GM18951 (cell line): Measurements from ENCODE around the gene ASB4.
"Not testable (repeated sequence)": the region's sequence is repeated elsewhere in the genome, so short reads cannot be mapped to it uniquely, and the experiment has no call there.

Experiments
- POLR2A ChIP-seq: IDR thresholded peaks from 4 replicates; pipeline ENCODE4 v1.6.1; 2011; ENCODE audit warnings: mild to moderate bottlenecking; ENCODE audit not compliant: insufficient read length, insufficient read depth; ENCODE audit errors: extremely low read depth
- in situ Hi-C: fragments of 300-500 bp; cut with MboI; formaldehyde crosslinking; loops from one replicate; pipeline ENCODE4 v1.12.0; 2022; ENCODE audit warnings: low sequenced_read_pairs, mixed read lengths, inconsistent platforms; ENCODE audit not compliant: unreplicated experiment

ASB4 gene, protein sequence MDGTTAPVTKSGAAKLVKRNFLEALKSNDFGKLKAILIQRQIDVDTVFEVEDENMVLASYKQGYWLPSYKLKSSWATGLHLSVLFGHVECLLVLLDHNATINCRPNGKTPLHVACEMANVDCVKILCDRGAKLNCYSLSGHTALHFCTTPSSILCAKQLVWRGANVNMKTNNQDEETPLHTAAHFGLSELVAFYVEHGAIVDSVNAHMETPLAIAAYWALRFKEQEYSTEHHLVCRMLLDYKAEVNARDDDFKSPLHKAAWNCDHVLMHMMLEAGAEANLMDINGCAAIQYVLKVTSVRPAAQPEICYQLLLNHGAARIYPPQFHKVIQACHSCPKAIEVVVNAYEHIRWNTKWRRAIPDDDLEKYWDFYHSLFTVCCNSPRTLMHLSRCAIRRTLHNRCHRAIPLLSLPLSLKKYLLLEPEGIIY

DNA sequence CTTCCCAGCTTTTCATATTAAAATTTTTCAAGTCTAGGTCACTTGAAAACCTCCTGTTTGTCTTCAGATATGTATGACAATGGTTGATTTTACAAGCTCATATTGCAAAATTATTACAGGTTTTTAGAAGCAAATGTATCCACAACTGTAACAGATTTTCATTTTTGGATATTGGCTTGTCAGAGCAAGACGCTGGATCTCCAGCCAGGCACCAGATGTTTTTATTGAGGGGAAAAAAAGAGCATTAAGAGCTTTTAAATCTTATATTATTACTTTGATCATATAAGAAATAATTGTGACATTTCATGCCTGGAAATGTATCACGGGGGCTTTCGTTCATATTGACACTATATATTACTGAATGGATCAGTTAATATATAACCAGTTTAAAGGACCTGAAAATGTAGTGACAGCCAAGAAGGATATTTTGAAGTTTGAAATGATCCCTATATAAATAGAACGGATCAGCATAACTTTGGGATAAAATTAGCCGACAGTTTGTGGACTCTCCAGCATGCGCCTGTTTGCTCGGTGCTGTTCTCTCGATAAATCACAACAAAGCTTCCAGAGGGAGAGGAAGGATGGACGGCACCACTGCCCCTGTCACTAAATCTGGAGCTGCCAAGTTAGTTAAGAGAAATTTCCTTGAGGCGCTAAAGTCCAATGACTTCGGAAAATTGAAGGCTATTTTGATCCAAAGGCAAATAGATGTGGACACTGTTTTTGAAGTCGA, at the start of gene ASB4:
Gene ASB4, plus strand, starts transcription at position 553 of the 733 bp plus-strand sequence. Its CDS starts 29 bp downstream, at position 582.
- in situ Hi-C loops = no loop called here
- no peak for TF ChIP-seq POLR2A

DNA sequence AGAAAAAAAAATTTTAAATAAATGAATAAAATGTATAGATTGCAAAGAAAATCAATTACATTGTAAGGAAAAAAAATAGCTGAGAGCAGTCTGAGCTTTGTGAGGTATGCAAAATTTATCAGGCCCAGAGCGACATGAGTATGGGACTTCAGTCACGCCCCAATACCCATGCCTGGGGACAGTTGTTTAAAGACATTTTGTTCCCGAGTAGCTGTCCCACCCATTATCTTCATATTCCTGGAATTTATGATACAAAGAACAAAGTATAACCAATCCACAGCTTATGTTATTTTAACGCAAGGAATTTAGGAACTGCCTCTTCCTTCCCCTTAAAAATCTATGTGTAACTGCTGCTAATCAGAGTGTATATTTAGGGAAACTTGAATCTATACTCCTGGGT, 49.3 kb upstream of the ASB4 start:
- in situ Hi-C loops = no loop called here
- TF ChIP-seq POLR2A = no peak

- in situ Hi-C loops = no loop called here
- no peak for TF ChIP-seq POLR2A
Observed at GRCh38 chr7:95440394-95441038, 45.2 kb upstream of the ASB4 start.

GRCh38 chr7:95441042-95441823, 44.5 kb upstream of the ASB4 start:
- in situ Hi-C loops = no loop called here
- no peak for TF ChIP-seq POLR2A

- TF ChIP-seq POLR2A = no peak
- in situ Hi-C loops = no loop called here
Observed at GRCh38 chr7:95444796-95445195, 40.9 kb upstream of the ASB4 start.

DNA sequence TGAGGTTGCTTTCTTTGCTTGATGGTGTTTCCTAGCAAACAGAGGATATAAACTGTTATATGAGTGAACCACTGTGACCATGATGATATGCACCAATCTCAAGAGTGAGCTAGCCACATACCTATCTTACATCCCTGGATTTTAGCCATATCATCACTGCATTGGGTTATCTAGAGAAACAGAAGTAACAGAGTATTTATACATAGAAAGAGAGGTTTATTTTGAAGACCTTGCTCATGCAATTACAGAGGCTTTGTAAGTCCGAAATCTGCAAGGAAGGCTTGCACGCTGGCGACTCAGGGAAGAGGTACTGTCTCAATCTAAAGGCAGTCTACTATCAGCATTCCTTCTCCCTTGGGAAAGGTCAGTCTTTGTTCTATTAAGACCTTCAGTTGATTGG, 39.1 kb upstream of the ASB4 start:
- in situ Hi-C loops = no loop called here
- TF ChIP-seq POLR2A = no peak

DNA sequence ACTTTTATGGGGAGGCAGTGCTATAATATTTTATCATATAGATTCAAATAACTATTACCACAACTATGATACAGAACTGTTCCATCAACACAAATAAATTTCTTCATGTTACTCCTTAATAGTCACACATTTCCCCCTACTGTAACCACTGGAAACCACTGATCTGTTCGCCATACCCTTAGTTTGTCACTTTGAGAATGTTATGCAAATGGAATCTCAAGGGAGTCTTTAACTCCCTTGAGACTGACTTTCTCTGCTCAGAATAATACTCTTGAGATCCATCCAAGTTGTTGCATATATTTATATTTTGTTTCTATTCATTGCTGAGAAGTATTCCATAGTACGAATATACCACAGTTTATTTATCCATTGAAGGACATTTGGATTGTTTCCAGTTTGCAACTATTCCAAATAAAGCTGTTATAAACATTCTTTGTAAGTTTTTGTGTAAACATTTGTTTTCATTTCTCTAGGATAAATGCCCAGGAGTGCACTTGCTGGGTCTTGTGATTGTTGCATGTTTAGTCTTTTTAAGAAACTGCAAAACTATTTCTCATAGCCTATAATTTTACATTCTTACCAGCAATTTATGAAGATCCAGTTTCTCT, 31.2 kb upstream of the ASB4 start:
- TF ChIP-seq POLR2A = no peak
- in situ Hi-C loops = no loop called here

DNA sequence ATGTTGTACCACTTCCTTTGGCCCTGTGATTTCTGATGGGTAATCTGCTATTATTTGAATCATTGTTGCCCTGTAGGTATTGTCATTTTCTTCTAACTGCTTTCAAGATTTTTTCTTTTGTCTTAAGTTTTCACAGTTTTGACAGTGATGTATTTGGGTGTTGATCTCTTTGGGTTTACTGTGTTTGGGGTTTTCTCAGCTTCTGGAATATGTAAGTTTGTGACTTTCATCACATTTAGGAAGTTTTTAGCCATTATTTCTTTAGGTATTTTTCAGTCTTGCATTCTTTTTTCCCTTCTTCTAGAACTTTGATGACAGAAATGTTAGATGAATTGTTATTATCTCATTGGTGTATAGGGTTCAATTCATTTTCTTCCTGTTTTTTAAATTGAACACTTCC, 27.8 kb upstream of the ASB4 start:
- in situ Hi-C loops = no loop called here
- no peak for TF ChIP-seq POLR2A

DNA sequence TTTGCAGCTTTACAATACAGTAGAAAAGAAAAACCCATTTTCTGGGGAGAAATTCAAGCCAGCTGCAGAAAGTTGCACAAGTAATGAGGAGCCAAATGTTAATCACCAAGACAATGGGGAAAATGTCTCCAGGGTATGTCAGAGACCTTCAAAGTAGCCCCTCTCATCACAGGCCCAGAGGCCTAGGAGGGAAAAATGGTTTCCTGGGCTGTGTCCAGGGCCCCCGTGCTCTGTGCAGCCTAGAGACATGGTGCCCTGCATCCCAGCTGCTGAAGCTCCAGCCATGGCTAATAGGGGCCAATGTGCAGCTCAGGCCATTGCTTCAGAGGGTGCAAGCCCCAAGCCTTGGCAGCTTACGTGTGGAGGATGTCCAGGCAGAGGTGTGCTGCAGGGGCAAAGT, 25.1 kb upstream of the ASB4 start:
- in situ Hi-C loops = not testable (repeated sequence)

DNA sequence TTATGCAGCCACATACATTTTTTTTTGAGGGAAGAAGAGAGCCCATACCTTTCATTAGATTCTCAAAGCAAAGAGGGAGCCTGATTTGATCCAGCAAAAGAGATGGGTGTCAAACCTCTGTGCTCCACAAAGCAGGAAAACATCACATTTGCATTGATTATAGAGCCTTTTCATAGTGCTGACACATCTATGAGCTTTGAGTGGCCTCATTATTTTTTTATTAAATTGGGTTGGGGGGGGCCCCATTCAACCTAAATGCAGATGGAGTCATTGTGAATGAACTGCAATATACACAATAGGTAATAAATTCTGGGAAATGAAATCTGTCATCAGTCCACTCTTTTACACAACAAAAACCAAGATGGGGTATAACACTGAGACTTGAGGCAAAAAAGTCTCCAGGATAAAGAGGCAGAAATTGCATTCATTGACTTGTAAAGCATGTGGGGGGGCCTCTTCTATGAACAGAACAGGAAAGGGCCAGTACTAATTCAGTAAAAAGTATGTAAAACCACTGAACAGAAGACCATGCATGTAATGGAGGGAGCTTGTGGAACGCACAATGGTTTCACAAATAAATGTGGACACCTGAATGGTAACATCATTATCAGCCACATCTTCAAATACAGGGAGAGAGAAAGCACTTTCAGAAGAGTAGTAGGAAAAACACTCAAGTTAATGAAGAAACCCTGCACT, 17.7 kb upstream of the ASB4 start:
- in situ Hi-C loops = no loop called here
- TF ChIP-seq POLR2A = no peak

DNA sequence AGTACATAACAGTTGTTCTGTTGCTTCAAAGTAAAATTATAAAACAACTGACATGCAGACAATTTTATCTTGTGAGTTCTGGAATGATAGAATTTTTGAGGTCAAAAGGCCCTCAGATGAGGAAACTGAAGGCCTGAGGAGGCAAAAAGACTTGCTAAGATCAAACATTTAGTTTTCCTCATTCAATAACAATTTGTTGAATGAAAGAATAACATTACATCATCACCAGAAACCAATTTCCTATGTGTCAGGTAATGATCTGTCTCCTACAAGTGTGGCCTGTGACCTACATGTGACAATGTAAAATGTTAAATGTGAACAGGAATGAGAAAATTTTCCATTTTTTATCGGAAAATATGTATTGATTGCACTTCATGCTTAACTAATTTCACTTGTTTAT, 16.6 kb upstream of the ASB4 start:
- no peak for TF ChIP-seq POLR2A
- in situ Hi-C loops = no loop called here

DNA sequence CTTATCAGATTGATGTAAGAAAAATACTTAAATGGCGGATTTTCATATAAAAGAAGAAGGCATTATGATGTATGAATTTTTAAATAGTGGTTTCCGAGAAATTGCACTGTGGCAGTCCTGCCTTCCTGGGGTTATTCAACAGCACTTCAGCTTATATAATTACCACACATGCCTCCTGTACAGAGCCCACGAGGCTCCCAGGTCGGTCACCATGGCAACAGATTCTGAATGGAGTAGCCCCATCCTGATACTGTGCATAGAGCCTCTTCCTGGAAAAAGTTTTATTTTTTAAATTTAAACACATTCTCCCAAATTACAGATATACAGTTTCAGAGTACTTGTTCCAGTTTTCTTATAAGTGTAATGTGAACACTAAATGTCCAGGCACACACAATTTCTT, 15.9 kb upstream of the ASB4 start:
- in situ Hi-C loops = no loop called here
- no peak for TF ChIP-seq POLR2A
